ENCODE data around the gene POLH.
"Not testable (repeated sequence)": the region's sequence is repeated elsewhere in the genome, so short reads cannot be mapped to it uniquely, and the experiment has no call there.

POLH gene

DNA sequence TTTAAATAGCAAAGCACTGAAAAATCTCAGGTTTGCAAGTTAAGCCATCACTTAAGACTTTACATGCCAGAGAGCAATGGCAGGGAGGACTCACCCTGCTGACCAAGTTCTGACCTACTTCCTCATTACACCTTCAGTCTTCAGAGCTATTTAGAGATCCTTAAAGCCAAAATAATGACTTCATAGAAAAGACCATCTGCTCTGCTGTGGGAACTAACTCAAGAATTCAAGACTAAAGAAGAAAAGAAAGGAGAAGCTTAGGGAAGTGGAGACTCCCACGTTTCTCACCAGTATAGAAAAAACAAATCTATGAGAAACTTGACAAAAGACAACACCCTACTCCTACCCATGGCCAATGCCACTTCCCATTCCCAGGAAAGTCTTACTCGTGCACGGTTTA lies 28.8 kb upstream of the POLH start:
- no peak overlapping the region for H3K4me3 ChIP-seq (ENCODE audit: low read length)
- TF ChIP-seq, protein P1, sequence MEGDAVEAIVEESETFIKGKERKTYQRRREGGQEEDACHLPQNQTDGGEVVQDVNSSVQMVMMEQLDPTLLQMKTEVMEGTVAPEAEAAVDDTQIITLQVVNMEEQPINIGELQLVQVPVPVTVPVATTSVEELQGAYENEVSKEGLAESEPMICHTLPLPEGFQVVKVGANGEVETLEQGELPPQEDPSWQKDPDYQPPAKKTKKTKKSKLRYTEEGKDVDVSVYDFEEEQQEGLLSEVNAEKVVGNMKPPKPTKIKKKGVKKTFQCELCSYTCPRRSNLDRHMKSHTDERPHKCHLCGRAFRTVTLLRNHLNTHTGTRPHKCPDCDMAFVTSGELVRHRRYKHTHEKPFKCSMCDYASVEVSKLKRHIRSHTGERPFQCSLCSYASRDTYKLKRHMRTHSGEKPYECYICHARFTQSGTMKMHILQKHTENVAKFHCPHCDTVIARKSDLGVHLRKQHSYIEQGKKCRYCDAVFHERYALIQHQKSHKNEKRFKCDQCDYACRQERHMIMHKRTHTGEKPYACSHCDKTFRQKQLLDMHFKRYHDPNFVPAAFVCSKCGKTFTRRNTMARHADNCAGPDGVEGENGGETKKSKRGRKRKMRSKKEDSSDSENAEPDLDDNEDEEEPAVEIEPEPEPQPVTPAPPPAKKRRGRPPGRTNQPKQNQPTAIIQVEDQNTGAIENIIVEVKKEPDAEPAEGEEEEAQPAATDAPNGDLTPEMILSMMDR (IDR thresholded peaks at IDR 0.05; ENCODE audit: insufficient read depth, low read depth, low read length, missing control alignments), result no peak
- no peak for DNase-seq (ENCODE audit: low read depth)

DNA sequence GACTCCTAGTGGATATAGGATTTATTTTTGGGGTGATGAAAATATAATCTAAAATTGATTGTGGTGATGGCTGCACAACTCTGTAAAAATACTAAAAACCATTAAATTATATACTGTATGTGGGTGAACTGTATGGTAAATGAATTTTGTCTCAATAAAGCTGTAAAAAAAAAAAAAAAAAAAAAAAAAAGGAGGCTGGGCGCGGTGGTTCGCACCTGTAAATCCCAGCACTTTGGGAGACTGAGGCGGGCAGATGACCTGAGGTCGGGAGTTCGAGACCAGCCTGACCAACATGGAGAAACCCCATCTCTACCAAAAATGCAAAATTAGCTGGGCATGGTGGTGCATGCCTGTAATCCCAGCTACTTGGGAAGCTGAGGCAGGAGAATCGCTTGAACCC lies 18.4 kb upstream of the POLH start:
- not testable (repeated sequence) for H3K4me3 ChIP-seq (ENCODE audit: low read length); DNase-seq (ENCODE audit: low read depth)

DNA sequence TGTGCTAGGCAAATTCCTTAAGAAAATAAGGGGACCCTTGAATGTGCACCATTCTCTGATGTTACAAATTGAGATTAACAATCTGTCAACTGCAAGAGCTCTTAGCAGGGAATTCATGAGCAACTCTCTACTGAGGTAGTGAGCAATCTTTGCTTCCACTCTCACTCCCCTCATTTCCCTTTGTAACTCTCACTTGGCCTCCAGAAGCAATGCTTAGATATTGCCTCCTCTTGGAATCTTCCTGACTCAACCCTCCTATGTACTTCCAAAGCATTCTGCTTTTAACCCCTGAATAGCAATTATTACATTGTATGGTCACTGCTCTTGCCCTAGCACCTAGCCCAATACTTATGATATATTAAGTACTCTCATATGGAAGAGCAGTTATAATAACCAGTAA lies 16.7 kb upstream of the POLH start:
- no peak for DNase-seq (ENCODE audit: low read depth)
- TF ChIP-seq, protein P1 (IDR thresholded peaks at IDR 0.05; ENCODE audit: insufficient read depth, low read depth, low read length, missing control alignments), result no peak
- H3K4me3 ChIP-seq (ENCODE audit: low read length), result no peak overlapping the region

DNA sequence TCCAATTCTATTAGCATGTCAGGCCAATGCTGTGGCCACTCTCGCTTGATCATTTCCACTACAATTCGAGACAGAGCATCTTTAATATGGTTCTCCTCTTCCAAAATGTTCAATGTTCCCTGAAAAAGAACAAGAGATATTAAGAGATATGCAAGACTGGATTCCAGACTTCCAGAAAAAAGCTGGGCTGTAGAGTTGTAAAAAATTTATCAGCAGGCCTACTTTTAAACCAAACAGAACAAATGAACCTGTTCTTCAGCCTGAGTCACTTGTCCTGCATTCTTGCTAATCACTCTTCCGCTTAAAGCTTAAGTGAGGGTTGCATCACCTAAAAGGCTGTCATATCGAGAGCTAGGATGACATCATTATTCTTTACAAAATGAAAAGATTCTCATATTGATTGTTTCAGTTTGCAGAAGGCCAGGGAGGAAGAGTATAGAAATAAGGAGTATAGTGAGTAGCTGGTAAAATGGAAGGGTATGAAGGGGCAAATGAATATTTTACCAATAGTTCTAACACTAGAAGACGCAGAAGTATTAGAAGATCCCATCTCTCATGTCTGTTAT lies 5.0 kb upstream of the POLH start:
- H3K4me3 ChIP-seq (ENCODE audit: low read length), result no peak overlapping the region
- DNase-seq (ENCODE audit: low read depth), result peak; percentile 89
- TF ChIP-seq, protein P1 (IDR thresholded peaks at IDR 0.05; ENCODE audit: insufficient read depth, low read depth, low read length, missing control alignments), result no peak

DNA sequence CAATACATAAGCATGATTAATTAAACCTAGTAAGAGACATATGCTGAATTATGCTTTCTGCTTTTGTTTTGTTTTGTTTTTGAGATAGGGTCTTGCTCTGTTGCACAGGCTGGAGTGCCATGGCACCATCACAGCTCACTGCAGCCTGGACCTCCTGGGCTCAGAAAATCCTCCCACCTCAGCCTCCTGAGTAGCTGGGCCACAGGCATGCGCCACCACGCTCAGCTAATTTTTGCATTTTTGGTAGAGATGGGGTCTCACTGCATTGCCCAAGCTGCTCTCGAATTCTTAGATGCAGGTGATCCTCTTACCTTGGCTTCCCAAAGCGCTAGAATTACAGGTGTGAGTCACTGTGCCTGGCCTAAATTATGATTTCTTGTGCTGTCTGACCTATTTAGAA lies 4.0 kb upstream of the POLH start:
- TF ChIP-seq, protein P1 (IDR thresholded peaks at IDR 0.05; ENCODE audit: insufficient read depth, low read depth, low read length, missing control alignments), result no peak
- no peak overlapping the region for H3K4me3 ChIP-seq (ENCODE audit: low read length)
- no peak for DNase-seq (ENCODE audit: low read depth)

DNA sequence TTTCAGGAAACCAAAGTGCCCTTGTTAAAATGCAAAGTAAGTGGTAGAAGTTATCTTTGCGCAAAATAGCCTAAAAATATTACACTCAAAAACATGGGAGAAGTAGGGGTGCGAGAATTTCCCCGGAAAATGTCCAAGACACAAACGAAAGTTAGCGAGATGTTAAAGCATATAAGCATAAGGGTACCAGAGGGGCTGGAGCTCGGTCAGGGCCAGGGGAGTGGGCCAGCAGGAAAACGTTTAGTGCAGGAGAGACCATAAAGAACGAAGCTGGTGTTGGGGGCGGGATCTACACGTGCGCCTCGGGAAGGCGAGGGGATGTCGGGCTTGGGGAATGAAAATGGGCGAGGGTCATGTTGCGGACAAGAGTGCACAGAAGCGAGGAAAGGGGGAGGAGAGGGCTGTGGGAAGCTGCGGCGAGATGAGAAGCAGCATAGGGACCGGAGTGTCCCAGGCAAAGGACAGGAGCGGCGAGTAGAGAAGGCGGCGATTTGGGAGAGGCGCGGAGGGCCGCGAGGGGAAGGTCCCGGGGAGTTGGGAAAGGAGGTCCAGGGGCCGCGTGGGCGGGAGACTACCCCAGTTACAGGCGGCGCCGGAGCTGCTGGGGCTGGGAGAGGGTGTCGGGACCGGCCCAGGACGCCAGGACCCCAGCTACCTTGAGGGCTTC lies 747 bp upstream of the POLH start:
- DNase-seq (ENCODE audit: low read depth), result peak; percentile 30
- TF ChIP-seq, protein P1 (IDR thresholded peaks at IDR 0.05; ENCODE audit: insufficient read depth, low read depth, low read length, missing control alignments), result no peak
- peak overlapping the region; percentile 98 for H3K4me3 ChIP-seq (ENCODE audit: low read length)

DNA sequence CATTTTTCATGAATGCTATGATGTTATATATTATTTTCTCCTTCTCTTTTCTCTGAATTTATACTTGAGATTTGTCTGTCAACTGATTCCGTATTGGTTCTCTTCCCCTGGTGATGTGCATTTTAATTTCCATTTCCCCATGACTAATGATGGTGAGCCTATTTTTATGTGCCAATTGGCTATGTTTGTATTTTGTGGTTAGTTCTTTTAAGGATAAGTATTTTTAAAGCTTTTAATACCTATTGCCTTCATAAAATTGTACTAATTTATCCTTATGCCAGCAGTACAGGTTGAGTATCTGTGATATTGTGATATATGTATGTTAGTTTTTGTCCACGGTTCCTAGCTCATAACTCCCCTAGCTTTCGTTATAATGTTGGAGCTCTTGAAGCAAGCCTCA lies 2.8 kb downstream of the POLH start:
- DNase-seq (ENCODE audit: low read depth), result no peak
- TF ChIP-seq, protein P1 (IDR thresholded peaks at IDR 0.05; ENCODE audit: insufficient read depth, low read depth, low read length, missing control alignments), result no peak
- peak overlapping the region; percentile 99 for H3K4me3 ChIP-seq (ENCODE audit: low read length)

All from epithelial cell of esophagus (primary cell).